ENCODE data around the gene SPRR4. TPM values are rescaled to one million over a fixed set of nuclear protein-coding genes. Genes with fewer than 3 reads are reported as not detected.

SPRR4 gene
- total RNA-seq, 2 donors from 2014 or later: not detected

GRCh38 chr1:152982076-152982475 is 11.6 kb downstream of the SPRR4 start:
- no peak for TF ChIP-seq CTCF (IDR thresholded peaks at IDR 0.05)
- DNase-seq (ENCODE audit: low spot score): no peak
- Histone ChIP-seq H3K9me3 (no peaks in the 10 kb centered on the region), H3K27ac (no peak overlapping the region), H3K27me3 (replicated peaks; ENCODE audit: insufficient read depth) (no peaks in the 10 kb centered on the region), H3K4me1 (ENCODE audit: control insufficient read depth in 1 of 2, low read depth in 2 of 2) (no peaks in the 10 kb centered on the region), H3K4me3 (no peak overlapping the region), H3K36me3 (no peaks in the 10 kb centered on the region)
- ATAC-seq (ENCODE audit: insufficient number of reproducible peaks, low FRiP score, low read depth): no peak

GRCh38 chr1:152983234-152983633 is 12.8 kb downstream of the SPRR4 start:
- ATAC-seq (ENCODE audit: insufficient number of reproducible peaks, low FRiP score, low read depth): no peak
- no peaks in the 10 kb centered on the region for H3K27me3 ChIP-seq (replicated peaks; ENCODE audit: insufficient read depth)
- H3K9me3 ChIP-seq: no peaks in the 10 kb centered on the region
- H3K27ac ChIP-seq: no peak overlapping the region
- no peaks in the 10 kb centered on the region for H3K36me3 ChIP-seq
- no peaks in the 10 kb centered on the region for H3K4me1 ChIP-seq (ENCODE audit: control insufficient read depth in 1 of 2, low read depth in 2 of 2)
- no peak for TF ChIP-seq CTCF (IDR thresholded peaks at IDR 0.05)
- DNase-seq (ENCODE audit: low spot score): no peak
- no peak overlapping the region for H3K4me3 ChIP-seq

GRCh38 chr1:152983743-152984142 is 13.3 kb downstream of the SPRR4 start, which contains the start of gene SPRR1A:
TSS of gene SPRR1A (plus strand) at chr1:152984081. CDS start at chr1:152985231, 1,150 bp downstream.
- H3K27ac ChIP-seq: no peak within 1 kb of the TSS
- H3K36me3 ChIP-seq: no peaks in the 10 kb centered on the region
- H3K9me3 ChIP-seq: no peaks in the 10 kb centered on the region
- H3K4me1 ChIP-seq (ENCODE audit: control insufficient read depth in 1 of 2, low read depth in 2 of 2): no peaks in the 10 kb centered on the region
- DNase-seq (ENCODE audit: low spot score): no peak
- no peak for ATAC-seq (ENCODE audit: insufficient number of reproducible peaks, low FRiP score, low read depth)
- no peak for TF ChIP-seq CTCF (IDR thresholded peaks at IDR 0.05)
- no peak within 1 kb of the TSS for H3K4me3 ChIP-seq
- H3K27me3 ChIP-seq (replicated peaks; ENCODE audit: insufficient read depth): no peaks in the 10 kb centered on the region

DNA sequence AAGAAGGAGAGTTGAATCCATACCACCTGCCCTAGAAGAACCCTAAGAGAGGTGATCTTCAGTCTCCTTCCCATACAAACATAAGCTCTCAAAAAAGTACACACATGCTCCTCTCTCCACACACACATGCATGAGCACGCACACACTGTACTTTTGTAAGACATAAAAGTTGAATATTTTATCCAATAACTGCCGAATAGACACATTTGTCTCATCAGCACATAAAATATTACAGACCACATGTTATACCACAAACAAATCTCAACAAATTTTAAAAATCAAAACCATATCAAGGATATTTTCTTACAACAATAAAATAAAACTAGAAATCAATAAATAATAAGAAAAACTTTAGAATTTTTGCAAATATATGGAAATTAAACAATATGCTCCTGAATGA is 16.1 kb downstream of the SPRR4 start:
- Histone ChIP-seq H3K4me3 (no peak overlapping the region), H3K27ac (no peak overlapping the region), H3K4me1 (ENCODE audit: control insufficient read depth in 1 of 2, low read depth in 2 of 2) (no peaks in the 10 kb centered on the region), H3K27me3 (replicated peaks; ENCODE audit: insufficient read depth) (no peaks in the 10 kb centered on the region), H3K9me3 (no peaks in the 10 kb centered on the region), H3K36me3 (no peaks in the 10 kb centered on the region)
- no peak for TF ChIP-seq CTCF (IDR thresholded peaks at IDR 0.05)
- DNase-seq (ENCODE audit: low spot score) (no peak), ATAC-seq (ENCODE audit: insufficient number of reproducible peaks, low FRiP score, low read depth) (no peak)

DNA sequence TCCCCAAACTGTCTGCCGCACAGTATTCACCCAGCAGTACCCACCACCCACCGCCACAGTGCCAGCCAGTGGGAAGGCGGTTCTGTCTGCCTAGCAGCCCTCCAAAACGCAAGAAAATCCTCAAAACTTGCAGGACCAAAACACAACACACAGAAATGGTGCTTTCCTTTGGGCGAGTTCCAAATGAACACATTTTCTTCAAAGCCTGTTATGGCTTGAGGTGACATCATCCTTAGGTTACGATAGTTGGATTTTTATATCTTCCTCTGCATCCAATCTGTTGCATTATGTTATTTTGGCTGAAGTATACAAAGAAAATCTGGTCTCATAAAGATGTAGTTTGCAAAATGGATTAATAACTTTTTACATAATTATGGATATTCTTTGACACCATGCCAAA is 22.7 kb downstream of the SPRR4 start:
- ATAC-seq (ENCODE audit: insufficient number of reproducible peaks, low FRiP score, low read depth): no peak
- no peaks in the 10 kb centered on the region for H3K36me3 ChIP-seq
- DNase-seq (ENCODE audit: low spot score): no peak
- no peaks in the 10 kb centered on the region for H3K4me1 ChIP-seq (ENCODE audit: control insufficient read depth in 1 of 2, low read depth in 2 of 2)
- H3K27ac ChIP-seq: no peak overlapping the region
- H3K9me3 ChIP-seq: peaks cover 4% of the 10 kb centered on the region
- H3K27me3 ChIP-seq (replicated peaks; ENCODE audit: insufficient read depth): no peaks in the 10 kb centered on the region
- no peak for TF ChIP-seq CTCF (IDR thresholded peaks at IDR 0.05)
- no peak overlapping the region for H3K4me3 ChIP-seq

All from thoracic aorta (tissue), 2 donors.